HepG2 (cell line): ENCODE measurements around the gene CELSR3. TPM values are rescaled to one million over a fixed set of nuclear protein-coding genes. Genes with fewer than 3 reads are reported as not detected.

ENCODE experiments used
- CREM ChIP-seq, 2 experiments: sonication (generic) in 1 of 2; formaldehyde crosslinking in 1 of 2; IDR thresholded peaks; 2 replicates each; pipeline versions ENCODE4 v1.4.0 to v1.6.1; 2016 to 2020; ENCODE audit warnings: antibody characterized with exemption in 1 of 2, mild to moderate bottlenecking in 1 of 2, missing genetic modification reagents in 1 of 2
- KLF13 ChIP-seq: sonication (generic); formaldehyde crosslinking; IDR thresholded peaks from 2 replicates; pipeline ENCODE4 v1.4.0; 2020; ENCODE audit warnings: mild to moderate bottlenecking, missing genetic modification reagents
- STAG1 ChIP-seq: sonication (generic); formaldehyde crosslinking; IDR thresholded peaks from 2 replicates; pipeline ENCODE4 v1.4.0; 2020; ENCODE audit warnings: missing genetic modification reagents
- U2AF2 ChIP-seq: fragments of 200-400 bp; formaldehyde crosslinking; IDR thresholded peaks from 2 replicates; pipeline ENCODE4 v1.6.1; 2017; ENCODE audit warnings: low read depth, mild to moderate bottlenecking, low read length
- YEATS2 ChIP-seq: sonication (generic); formaldehyde crosslinking; IDR thresholded peaks from 2 replicates; pipeline ENCODE4 v1.4.0; 2020; ENCODE audit warnings: missing genetic modification reagents, borderline replicate concordance
- ZNF17 ChIP-seq: sonication (generic); formaldehyde crosslinking; IDR thresholded peaks from 2 replicates; pipeline ENCODE4 v1.5.0; 2020; ENCODE audit warnings: mild to moderate bottlenecking, missing genetic modification reagents
- ZNF598 ChIP-seq: sonication (generic); formaldehyde crosslinking; IDR thresholded peaks from 2 replicates; pipeline ENCODE4 v1.5.1; 2020; ENCODE audit warnings: mild to moderate bottlenecking, missing genetic modification reagents, borderline replicate concordance
- ZNF660 ChIP-seq: sonication (generic); formaldehyde crosslinking; IDR thresholded peaks from 2 replicates; pipeline ENCODE4 v1.5.1; 2020; ENCODE audit warnings: mild to moderate bottlenecking, low read depth, missing genetic modification reagents, borderline replicate concordance
- polyA plus RNA-seq, 8 experiments: library from polyadenylated mRNA; depleted of rRNA in 3 of 8; stranded (reverse) in 7 of 8; unstranded in 1 of 8; fragments of >200 nt; fragmentation: Illumina TruSeq in 4 of 8; extraction: Trizol in 4 of 8; gene quantifications; 2 replicates each; pipeline versions ENCODE4 v1.2.1 to v1.2.3, GENCODE V29; 2011 to 2016; ENCODE audit warnings: low read depth in 4 of 8, missing spikeins in 1 of 8, mixed read lengths in 1 of 8; ENCODE audit not compliant: insufficient read depth in 1 of 8
- total RNA-seq, 5 experiments: library from RNA; depleted of rRNA; stranded (reverse); fragments of >200 nt; fragmentation: Illumina TruSeq; extraction: Trizol; gene quantifications; 2 replicates each; pipeline ENCODE4 v1.2.3, GENCODE V29; 2016; ENCODE audit warnings: low read depth in 1 of 5
- TF ChIP-seq, protein P1 (sequence below): sonication (generic); formaldehyde crosslinking; IDR thresholded peaks from 2 replicates; pipeline ENCODE4; 2020; ENCODE audit warnings: missing genetic modification reagents, mild to moderate bottlenecking, borderline replicate concordance
- TF ChIP-seq, protein P2 (sequence below): sonication (generic); formaldehyde crosslinking; IDR thresholded peaks from 2 replicates; pipeline ENCODE4 v1.4.0; 2020; ENCODE audit warnings: missing genetic modification reagents
- TF ChIP-seq, protein P3 (sequence below): IDR thresholded peaks from 2 replicates; pipeline ENCODE4 v1.6.1; 2016; ENCODE audit warnings: missing compliant biosample characterization, missing genetic modification reagents, borderline replicate concordance
- TF ChIP-seq, protein P4 (sequence below): sonication (generic); formaldehyde crosslinking; IDR thresholded peaks from 2 replicates; pipeline ENCODE4 v1.4.0; 2020; ENCODE audit warnings: missing genetic modification reagents
- TF ChIP-seq, protein P5 (sequence below): sonication (generic); formaldehyde crosslinking; IDR thresholded peaks from 2 replicates; pipeline ENCODE4 v1.5.0; 2020; ENCODE audit warnings: mild to moderate bottlenecking, missing genetic modification reagents, borderline replicate concordance
- TF ChIP-seq, protein P6 (sequence below): sonication (generic); formaldehyde crosslinking; IDR thresholded peaks from 2 replicates; pipeline ENCODE4 v1.5.0; 2020; ENCODE audit warnings: missing genetic modification reagents

Gene CELSR3
- total and polyA plus RNA-seq, 2 of the 13 experiments (the other 11 are each of a cell fraction or from before 2014, with no cell fraction given) = 5.4 to 6.7 TPM

DNA sequence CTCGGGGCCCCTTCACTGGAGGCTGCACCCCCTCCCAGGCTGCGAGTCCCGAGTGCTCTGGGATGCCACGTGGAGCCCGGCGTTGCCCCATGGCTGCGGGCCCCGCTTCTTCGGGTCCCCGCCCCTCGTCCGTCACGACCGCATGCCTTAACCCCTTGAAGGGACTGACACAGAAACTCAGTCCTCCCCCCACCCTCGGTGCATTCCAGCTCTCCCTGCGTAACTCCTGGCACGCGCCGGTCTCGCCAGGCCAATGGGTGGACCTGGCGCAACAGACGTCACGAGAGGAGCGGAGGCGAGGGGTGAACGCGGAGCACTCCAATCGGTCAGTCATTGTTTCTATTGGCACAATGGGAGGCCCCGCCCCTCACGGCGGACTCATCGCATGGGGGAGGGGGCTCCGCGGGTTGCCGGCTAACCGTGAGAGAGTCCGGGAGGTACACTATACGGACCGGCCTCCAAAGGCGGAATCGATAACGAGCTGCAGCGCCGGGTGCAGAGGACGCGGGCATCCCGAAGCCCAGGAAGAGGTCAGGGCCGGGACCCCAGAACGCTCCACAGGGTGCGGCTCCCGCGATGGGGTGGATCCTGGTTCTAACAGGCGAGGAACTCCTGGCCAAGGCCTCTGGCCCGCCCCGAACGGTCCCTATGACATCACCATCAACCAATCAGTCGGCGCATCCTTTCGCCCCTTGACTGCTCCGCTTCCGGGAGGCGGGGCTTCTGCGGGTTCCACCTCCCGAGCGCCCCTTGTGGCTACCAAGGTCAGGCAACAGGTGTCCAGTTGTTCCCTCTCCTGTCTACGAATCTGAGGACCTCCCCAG lies 1.0 kb upstream of the CELSR3 start (continued):
- TF ChIP-seq, protein P1, sequence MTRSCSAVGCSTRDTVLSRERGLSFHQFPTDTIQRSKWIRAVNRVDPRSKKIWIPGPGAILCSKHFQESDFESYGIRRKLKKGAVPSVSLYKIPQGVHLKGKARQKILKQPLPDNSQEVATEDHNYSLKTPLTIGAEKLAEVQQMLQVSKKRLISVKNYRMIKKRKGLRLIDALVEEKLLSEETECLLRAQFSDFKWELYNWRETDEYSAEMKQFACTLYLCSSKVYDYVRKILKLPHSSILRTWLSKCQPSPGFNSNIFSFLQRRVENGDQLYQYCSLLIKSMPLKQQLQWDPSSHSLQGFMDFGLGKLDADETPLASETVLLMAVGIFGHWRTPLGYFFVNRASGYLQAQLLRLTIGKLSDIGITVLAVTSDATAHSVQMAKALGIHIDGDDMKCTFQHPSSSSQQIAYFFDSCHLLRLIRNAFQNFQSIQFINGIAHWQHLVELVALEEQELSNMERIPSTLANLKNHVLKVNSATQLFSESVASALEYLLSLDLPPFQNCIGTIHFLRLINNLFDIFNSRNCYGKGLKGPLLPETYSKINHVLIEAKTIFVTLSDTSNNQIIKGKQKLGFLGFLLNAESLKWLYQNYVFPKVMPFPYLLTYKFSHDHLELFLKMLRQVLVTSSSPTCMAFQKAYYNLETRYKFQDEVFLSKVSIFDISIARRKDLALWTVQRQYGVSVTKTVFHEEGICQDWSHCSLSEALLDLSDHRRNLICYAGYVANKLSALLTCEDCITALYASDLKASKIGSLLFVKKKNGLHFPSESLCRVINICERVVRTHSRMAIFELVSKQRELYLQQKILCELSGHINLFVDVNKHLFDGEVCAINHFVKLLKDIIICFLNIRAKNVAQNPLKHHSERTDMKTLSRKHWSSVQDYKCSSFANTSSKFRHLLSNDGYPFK (CRISPR knock-in tag) = 0 out of 2 replicates have a peak, but pooled peaks have one; percentile 50
- TF ChIP-seq, protein P2, sequence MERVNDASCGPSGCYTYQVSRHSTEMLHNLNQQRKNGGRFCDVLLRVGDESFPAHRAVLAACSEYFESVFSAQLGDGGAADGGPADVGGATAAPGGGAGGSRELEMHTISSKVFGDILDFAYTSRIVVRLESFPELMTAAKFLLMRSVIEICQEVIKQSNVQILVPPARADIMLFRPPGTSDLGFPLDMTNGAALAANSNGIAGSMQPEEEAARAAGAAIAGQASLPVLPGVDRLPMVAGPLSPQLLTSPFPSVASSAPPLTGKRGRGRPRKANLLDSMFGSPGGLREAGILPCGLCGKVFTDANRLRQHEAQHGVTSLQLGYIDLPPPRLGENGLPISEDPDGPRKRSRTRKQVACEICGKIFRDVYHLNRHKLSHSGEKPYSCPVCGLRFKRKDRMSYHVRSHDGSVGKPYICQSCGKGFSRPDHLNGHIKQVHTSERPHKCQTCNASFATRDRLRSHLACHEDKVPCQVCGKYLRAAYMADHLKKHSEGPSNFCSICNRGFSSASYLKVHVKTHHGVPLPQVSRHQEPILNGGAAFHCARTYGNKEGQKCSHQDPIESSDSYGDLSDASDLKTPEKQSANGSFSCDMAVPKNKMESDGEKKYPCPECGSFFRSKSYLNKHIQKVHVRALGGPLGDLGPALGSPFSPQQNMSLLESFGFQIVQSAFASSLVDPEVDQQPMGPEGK (CRISPR knock-in tag) = peak; percentile 88
- TF ChIP-seq STAG1 (CRISPR knock-in tag) = no peak; the same call in 1 of the 2 replicates
- TF ChIP-seq ZNF598 (CRISPR knock-in tag) = peak; percentile 88; the same call in 1 of the 2 replicates
- 0 out of 2 replicates have a peak, but pooled peaks have one; percentile 29 for TF ChIP-seq KLF13 (CRISPR knock-in tag)
- TF ChIP-seq, protein P3, sequence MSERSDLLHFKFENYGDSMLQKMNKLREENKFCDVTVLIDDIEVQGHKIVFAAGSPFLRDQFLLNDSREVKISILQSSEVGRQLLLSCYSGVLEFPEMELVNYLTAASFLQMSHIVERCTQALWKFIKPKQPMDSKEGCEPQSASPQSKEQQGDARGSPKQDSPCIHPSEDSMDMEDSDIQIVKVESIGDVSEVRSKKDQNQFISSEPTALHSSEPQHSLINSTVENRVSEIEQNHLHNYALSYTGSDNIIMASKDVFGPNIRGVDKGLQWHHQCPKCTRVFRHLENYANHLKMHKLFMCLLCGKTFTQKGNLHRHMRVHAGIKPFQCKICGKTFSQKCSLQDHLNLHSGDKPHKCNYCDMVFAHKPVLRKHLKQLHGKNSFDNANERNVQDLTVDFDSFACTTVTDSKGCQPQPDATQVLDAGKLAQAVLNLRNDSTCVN (CRISPR knock-in tag) = 0 out of 2 replicates have a peak, but pooled peaks have one; percentile 7
- TF ChIP-seq YEATS2 (CRISPR knock-in tag) = peak; percentile 50; the same call in 1 of the 2 replicates
- TF ChIP-seq ZNF660 = no peak
- TF ChIP-seq, protein P4, sequence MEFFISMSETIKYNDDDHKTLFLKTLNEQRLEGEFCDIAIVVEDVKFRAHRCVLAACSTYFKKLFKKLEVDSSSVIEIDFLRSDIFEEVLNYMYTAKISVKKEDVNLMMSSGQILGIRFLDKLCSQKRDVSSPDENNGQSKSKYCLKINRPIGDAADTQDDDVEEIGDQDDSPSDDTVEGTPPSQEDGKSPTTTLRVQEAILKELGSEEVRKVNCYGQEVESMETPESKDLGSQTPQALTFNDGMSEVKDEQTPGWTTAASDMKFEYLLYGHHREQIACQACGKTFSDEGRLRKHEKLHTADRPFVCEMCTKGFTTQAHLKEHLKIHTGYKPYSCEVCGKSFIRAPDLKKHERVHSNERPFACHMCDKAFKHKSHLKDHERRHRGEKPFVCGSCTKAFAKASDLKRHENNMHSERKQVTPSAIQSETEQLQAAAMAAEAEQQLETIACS (CRISPR knock-in tag) = 0 out of 2 replicates have a peak, but pooled peaks have one; percentile 22
- TF ChIP-seq CREM (IDR thresholded peaks at IDR 0.05) = peak; percentile 81
- TF ChIP-seq CREM (CRISPR knock-in tag; IDR thresholded peaks at IDR 0.05) = no peak
- TF ChIP-seq U2AF2 = no peak
- no peak for TF ChIP-seq ZNF17 (CRISPR knock-in tag)
- TF ChIP-seq, protein P5, sequence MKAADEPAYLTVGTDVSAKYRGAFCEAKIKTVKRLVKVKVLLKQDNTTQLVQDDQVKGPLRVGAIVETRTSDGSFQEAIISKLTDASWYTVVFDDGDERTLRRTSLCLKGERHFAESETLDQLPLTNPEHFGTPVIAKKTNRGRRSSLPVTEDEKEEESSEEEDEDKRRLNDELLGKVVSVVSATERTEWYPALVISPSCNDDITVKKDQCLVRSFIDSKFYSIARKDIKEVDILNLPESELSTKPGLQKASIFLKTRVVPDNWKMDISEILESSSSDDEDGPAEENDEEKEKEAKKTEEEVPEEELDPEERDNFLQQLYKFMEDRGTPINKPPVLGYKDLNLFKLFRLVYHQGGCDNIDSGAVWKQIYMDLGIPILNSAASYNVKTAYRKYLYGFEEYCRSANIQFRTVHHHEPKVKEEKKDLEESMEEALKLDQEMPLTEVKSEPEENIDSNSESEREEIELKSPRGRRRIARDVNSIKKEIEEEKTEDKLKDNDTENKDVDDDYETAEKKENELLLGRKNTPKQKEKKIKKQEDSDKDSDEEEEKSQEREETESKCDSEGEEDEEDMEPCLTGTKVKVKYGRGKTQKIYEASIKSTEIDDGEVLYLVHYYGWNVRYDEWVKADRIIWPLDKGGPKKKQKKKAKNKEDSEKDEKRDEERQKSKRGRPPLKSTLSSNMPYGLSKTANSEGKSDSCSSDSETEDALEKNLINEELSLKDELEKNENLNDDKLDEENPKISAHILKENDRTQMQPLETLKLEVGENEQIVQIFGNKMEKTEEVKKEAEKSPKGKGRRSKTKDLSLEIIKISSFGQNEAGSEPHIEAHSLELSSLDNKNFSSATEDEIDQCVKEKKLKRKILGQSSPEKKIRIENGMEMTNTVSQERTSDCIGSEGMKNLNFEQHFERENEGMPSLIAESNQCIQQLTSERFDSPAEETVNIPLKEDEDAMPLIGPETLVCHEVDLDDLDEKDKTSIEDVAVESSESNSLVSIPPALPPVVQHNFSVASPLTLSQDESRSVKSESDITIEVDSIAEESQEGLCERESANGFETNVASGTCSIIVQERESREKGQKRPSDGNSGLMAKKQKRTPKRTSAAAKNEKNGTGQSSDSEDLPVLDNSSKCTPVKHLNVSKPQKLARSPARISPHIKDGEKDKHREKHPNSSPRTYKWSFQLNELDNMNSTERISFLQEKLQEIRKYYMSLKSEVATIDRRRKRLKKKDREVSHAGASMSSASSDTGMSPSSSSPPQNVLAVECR (CRISPR knock-in tag) = peak; percentile 93
- TF ChIP-seq, protein P6, sequence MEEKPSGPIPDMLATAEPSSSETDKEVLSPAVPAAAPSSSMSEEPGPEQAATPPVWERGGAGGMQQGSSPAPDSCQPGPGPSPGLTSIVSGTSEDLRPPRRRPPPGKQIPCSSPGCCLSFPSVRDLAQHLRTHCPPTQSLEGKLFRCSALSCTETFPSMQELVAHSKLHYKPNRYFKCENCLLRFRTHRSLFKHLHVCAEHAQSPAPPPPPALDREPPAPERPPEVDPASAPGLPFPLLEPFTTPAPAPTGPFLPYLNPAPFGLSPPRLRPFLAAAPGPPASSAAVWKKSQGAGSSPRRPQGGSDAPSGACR (CRISPR knock-in tag) = peak; percentile 73; the same call in 1 of the 2 replicates
